Type B pancreatic cell (in vitro differentiated cells): Measurements from ENCODE around the gene INKA2. TPM values are rescaled to one million over a fixed set of nuclear protein-coding genes. Genes with fewer than 3 reads are reported as not detected.

Experiments used
- DNase-seq: peaks from one replicate; pipeline ENCODE4 v3.0.0; 2021; ENCODE audit warnings: mixed read lengths; ENCODE audit not compliant: unreplicated experiment; ENCODE audit errors: extremely low spot score
- H3K27ac Mint-ChIP-seq: 2 replicates; pipeline ENCODE4 v1.8.0; 2021; ENCODE audit warnings: mild to moderate bottlenecking, mixed read lengths
- H3K27me3 Mint-ChIP-seq: 2 replicates; pipeline ENCODE4 v1.8.0; 2021; ENCODE audit warnings: mixed read lengths
- H3K36me3 Mint-ChIP-seq: 2 replicates; pipeline ENCODE4 v1.8.0; 2021; ENCODE audit warnings: mixed read lengths
- H3K4me1 Mint-ChIP-seq: one replicate; pipeline ENCODE4 v1.8.0; 2021; ENCODE audit warnings: mixed read lengths; ENCODE audit not compliant: unreplicated experiment
- H3K4me3 Mint-ChIP-seq: 2 replicates; pipeline ENCODE4 v1.8.0; 2021; ENCODE audit warnings: mild to moderate bottlenecking, mixed read lengths
- H3K9me3 Mint-ChIP-seq: 2 replicates; pipeline ENCODE4 v1.8.0; 2021; ENCODE audit warnings: mixed read lengths
- total RNA-seq: library from RNA; stranded (reverse); gene quantifications from 2 replicates; pipeline ENCODE4 v1.2.1, GENCODE V29; 2021; ENCODE audit warnings: low replicate concordance
- TF ChIP-seq, protein P1 (sequence below): fragments of 200-600 bp; sonication (generic); conservative IDR thresholded peaks from 2 replicates; pipeline ENCODE4 v1.5.0; 2021; ENCODE audit warnings: antibody characterized with exemption, mild to moderate bottlenecking

The INKA2 gene
- total RNA-seq, 1 donor from 2014 or later: 9.7 TPM

DNA sequence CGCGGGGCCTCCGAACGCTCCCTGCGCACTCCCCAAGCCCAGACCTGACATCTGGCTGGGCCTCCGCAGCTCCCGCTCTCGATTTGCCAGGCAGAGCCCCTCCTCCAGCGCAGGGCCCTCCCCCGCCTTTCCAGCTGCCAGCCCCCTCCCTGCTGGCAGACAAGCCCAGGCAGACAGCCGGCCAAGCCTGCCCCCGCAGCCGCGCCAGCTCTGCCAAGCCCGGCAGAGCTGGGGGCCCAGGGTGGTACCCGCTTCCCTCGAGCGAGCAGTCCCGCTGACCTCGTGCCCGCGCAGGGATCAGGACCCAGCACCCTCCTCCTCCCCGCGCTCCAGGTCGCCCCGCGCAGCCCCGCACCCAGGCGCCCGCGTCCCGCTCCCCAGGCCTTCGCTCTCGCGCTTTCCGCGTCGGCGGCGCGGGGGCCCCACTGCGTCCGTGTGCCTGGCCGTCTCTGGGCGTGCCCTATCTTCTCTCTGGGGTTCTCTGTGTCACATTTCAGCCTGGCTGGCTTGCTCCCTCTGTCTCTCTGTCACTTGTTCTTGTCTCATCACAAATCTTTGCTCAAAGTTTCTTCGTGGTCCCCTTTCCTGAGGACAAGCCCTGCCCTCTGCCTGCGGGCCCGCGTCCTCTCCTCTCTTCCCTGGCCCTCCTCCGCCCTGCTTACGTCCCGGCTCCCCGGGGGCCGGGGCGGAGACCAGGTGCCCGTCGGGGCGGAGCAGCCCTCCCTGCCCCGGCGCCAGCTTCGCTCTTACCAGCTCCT lies 580 bp downstream of the INKA2 start:
- DNase-seq: no peak
- Mint-ChIP-seq H3K27ac (peak overlapping the region; percentile 90), H3K27me3 (peaks cover 33% of the 10 kb centered on the region), H3K4me3 (peak overlapping the region; percentile 96), H3K9me3 (no peaks in the 10 kb centered on the region), H3K4me1 (peaks cover 18% of the 10 kb centered on the region), H3K36me3 (no peaks in the 10 kb centered on the region)
- TF ChIP-seq, protein P1, sequence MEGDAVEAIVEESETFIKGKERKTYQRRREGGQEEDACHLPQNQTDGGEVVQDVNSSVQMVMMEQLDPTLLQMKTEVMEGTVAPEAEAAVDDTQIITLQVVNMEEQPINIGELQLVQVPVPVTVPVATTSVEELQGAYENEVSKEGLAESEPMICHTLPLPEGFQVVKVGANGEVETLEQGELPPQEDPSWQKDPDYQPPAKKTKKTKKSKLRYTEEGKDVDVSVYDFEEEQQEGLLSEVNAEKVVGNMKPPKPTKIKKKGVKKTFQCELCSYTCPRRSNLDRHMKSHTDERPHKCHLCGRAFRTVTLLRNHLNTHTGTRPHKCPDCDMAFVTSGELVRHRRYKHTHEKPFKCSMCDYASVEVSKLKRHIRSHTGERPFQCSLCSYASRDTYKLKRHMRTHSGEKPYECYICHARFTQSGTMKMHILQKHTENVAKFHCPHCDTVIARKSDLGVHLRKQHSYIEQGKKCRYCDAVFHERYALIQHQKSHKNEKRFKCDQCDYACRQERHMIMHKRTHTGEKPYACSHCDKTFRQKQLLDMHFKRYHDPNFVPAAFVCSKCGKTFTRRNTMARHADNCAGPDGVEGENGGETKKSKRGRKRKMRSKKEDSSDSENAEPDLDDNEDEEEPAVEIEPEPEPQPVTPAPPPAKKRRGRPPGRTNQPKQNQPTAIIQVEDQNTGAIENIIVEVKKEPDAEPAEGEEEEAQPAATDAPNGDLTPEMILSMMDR: no peak

DNA sequence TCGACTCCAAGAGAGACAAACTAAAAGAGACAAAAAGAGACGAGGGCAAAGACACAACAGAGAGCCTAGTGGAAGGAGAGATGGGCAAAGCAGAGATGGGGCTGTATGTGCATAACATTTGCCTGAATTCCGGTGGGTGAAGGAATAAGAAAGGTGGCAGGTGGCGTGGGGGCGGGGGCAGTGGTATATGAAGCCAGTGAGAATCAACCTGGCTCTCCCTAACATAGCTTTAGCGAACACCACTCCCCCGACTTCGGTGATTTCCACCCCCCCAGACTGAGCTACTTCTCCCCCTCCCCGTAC lies 1.1 kb downstream of the INKA2 start:
- DNase-seq: no peak
- TF ChIP-seq, protein P1: no peak
- H3K27ac Mint-ChIP-seq: peak overlapping the region; percentile 67
- H3K27me3 Mint-ChIP-seq: peaks cover 34% of the 10 kb centered on the region
- H3K4me1 Mint-ChIP-seq: peaks cover 22% of the 10 kb centered on the region
- H3K9me3 Mint-ChIP-seq: no peaks in the 10 kb centered on the region
- H3K36me3 Mint-ChIP-seq: no peaks in the 10 kb centered on the region
- H3K4me3 Mint-ChIP-seq: peak overlapping the region; percentile 88

DNA sequence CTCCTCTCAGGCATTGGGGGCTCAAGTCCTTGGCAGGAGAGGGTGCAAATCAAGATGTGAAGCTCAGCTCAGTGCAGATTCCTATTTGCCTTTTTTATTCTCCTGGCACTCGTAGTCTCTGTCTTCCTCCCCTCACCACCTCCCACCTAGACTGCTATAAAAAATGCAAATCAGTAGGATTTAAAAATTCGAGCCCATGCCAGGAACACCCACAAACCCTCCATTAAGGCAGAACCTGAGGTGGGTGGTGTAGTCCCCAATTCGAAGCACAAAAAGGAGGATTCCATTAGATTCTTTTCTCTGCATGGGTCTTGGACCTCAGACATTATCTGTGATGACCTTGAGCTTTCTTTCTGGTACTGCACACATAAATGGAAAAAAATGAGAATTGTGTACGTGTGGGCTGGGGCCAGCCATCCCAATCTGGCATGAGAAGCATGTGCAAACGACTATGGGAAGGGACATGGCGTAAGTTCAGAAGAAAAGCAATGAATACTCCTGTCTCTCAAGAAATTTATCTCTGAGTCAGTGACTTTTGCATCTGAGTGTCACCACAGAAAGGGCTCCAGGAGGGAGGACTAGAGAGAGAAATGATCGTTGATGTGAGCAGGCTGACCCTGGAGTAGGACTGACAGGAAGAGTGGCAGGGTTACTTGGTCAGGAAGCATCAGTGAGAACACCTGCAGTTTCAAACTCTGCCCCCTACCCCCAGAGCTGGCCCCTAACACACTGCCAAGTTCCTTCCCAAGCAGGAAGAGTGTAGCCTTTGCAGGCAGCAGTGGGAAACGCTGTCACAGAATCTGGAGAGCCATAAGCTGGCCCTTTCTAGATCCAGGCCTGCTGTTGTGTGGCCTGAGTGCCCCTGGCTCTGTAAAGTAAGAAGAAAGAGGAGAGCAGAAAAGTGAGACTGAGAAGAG lies 1.7 kb downstream of the INKA2 start:
- Mint-ChIP-seq H3K4me3 (peak overlapping the region; percentile 88), H3K36me3 (no peaks in the 10 kb centered on the region), H3K9me3 (no peaks in the 10 kb centered on the region), H3K27ac (peak overlapping the region; percentile 67), H3K27me3 (peaks cover 32% of the 10 kb centered on the region), H3K4me1 (peaks cover 26% of the 10 kb centered on the region)
- no peak for DNase-seq
- TF ChIP-seq, protein P1: no peak

DNA sequence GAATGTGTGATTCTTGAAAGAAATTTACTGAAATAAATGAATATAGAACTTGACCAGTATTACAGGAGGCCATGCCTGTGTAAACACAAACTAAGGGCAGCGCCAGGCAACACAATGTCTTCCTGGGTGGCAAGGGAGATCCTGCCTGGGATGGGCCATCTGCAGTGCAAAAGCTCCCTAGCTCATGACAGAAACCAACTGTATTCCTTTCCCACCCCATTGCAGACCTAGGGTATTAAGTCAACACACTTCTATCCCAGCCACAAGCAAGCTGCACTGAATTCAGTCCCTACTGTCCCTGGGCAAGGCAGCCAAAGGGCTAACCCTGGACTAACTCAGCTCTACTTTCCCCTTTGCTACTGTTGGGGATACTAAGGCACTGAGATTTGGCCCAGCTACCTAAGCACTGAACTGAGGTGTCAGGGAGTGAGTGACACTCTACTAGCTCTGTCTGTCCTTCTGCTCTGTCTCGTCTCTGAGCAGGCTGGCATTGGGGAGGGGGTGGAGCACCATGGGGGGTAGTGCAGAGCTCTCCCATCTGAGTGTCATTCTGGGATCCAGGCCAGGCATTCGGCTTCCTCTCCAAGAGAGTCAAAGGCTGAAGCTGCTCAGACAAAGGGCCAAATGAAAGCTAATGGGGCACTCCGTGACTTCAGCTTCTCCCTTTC lies 2.5 kb downstream of the INKA2 start:
- Mint-ChIP-seq H3K4me1 (peaks cover 26% of the 10 kb centered on the region), H3K4me3 (peak overlapping the region; percentile 88), H3K36me3 (no peaks in the 10 kb centered on the region), H3K27me3 (peaks cover 26% of the 10 kb centered on the region), H3K27ac (no peak overlapping the region), H3K9me3 (no peaks in the 10 kb centered on the region)
- DNase-seq: no peak
- TF ChIP-seq, protein P1: no peak

DNA sequence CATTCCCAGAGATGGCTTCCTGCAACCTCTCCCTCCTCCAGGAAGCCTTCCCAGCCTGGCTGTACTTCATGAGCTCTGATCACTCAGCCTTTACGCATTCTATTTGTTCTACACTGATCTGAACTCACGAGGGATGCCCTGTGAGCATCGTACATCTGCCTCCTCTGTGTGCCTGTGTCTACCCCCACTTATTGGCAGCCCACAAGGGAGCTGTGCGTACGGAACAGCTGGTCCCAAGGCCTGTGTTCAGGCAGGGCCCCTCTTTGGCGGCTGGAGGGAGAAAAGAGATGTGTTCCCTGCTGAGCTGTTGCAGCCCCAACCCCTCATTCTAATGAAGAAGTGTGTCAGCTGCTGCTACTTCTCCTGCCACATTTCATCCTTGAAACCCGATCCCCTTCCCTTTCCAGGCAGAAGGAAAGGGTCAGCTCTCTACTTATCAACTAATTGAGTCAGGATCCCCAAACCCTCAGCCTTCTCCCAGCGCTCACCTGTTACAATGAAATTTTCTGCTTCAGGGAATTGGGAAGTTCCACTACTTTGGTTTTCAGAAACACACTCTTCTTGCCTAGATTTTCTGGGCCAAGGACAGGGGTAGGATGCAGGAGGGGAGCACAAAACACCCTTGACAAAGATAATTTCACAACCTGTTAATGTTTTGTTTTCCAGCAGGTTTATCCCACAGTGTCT lies 3.2 kb downstream of the INKA2 start:
- no peak for DNase-seq
- H3K4me1 Mint-ChIP-seq: peaks cover 26% of the 10 kb centered on the region
- H3K27me3 Mint-ChIP-seq: peaks cover 19% of the 10 kb centered on the region
- H3K36me3 Mint-ChIP-seq: no peaks in the 10 kb centered on the region
- TF ChIP-seq, protein P1: no peak
- no peaks in the 10 kb centered on the region for H3K9me3 Mint-ChIP-seq
- no peak overlapping the region for H3K4me3 Mint-ChIP-seq
- no peak overlapping the region for H3K27ac Mint-ChIP-seq
